Thyroid gland (tissue), 4 donors: Measurements from ENCODE around the gene SCGB1C2. TPM values are rescaled to one million over a fixed set of nuclear protein-coding genes. Genes with fewer than 3 reads are reported as not detected.

Source experiments
- DNase-seq, 2 donors: peaks; one replicate each; pipeline ENCODE4 v3.0.0-alpha.2; 2019
- H3K27ac ChIP-seq, 3 donors: fragments of 200-600 bp; sonication (generic); 1 replicate in 2 of 3; 2 replicates in 1 of 3; pipeline ENCODE4 v1.5.1; 2016 to 2019; ENCODE audit warnings: mild to moderate bottlenecking in 1 of 3, moderate library complexity in 1 of 3
- H3K27me3 ChIP-seq: fragments of 200-600 bp; sonication (generic); one replicate; pipeline ENCODE4 v1.5.1; 2019
- H3K36me3 ChIP-seq, 2 donors: fragments of 200-600 bp; sonication (generic); one replicate each; pipeline ENCODE4 v1.5.1; 2016 to 2019
- H3K4me1 ChIP-seq, 2 donors: fragments of 200-600 bp; sonication (generic); one replicate each; pipeline ENCODE4 v1.5.1; 2017 to 2019
- H3K4me3 ChIP-seq, 3 donors: fragments of 200-600 bp; sonication (generic); replicated peaks in 1 of 3; 1 replicate in 2 of 3; 2 replicates in 1 of 3; pipeline ENCODE4 v1.5.1; 2016; ENCODE audit warnings: mild to moderate bottlenecking in 1 of 3
- H3K9me3 ChIP-seq: fragments of 200-600 bp; sonication (generic); one replicate; pipeline ENCODE4 v1.5.1; 2017
- POLR2A ChIP-seq, 2 donors: fragments of 450-650 bp; IDR thresholded peaks; one replicate each; pipeline ENCODE4 v1.6.1; 2017; ENCODE audit warnings: antibody characterized with exemption in 2 of 2, mild to moderate bottlenecking in 2 of 2, moderate library complexity in 1 of 2
- WGBS, 2 donors: methylation state at CpG; one replicate each; pipeline ENCODE4 v1.1.5; 2017; 5-methylcytosine and 5-hydroxymethylcytosine counted together
- intact Hi-C: fragments of 100-400 bp; cut with DNase I; formaldehyde crosslinking; loops from one replicate; pipeline ENCODE4 v1.15.1; 2023
- total RNA-seq, 4 donors: library from RNA; depleted of rRNA; stranded (reverse); fragments of >200 nt; gene quantifications; one replicate each; pipeline ENCODE4 v1.2.3, GENCODE V29; 2016
- TF ChIP-seq, protein P1 (sequence below), 6 experiments: fragments of 200-600 bp in 3 of 6; fragments of 450-650 bp in 3 of 6; sonication (generic) in 3 of 6; IDR thresholded peaks; one replicate each; pipeline ENCODE4 v1.5.1; 2016 to 2019; ENCODE audit warnings: antibody characterized with exemption in 6 of 6, mild to moderate bottlenecking in 2 of 6, inconsistent platforms in 1 of 6, moderate library complexity in 1 of 6

Gene SCGB1C2
- total RNA-seq, 4 donors from 2014 or later = not detected

DNA sequence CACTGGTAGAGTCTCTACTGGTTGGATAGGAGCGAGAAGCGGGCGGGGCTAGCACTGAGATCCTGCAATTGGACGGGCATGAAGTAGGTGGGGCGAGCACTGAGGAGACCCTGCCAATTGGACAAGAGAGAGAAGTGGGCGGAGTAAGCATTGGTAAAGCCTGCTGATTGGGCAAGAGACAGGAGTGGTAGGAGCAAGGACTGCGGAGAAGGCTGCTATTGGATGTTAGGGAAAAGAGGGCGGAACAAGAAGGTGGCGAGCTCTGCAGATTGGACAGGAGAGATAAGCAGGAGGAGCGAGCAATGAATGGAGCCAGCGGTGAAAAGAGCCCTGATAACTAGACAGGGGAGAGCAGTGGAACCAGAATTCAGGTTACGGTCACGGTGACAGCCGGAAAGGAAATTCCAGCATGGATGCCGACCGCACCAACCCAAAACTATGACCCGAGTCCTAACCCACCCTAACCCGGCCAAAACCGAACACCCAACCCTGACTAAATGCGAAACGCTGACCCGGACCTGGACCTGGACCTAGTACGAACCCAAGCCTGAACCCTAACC is 4.8 kb downstream of the SCGB1C2 start:
- DNase-seq = no peak
- Histone ChIP-seq H3K27me3 (no peaks in the 10 kb centered on the region), H3K36me3 (no peaks in the 10 kb centered on the region), H3K4me1 (peaks cover 0 to 4% of the 10 kb centered on the region in 2 donors), H3K27ac (no peak overlapping the region), H3K9me3 (no peaks in the 10 kb centered on the region), H3K4me3 (no peak overlapping the region)
- no peak for TF ChIP-seq POLR2A (IDR thresholded peaks at IDR 0.05)
- TF ChIP-seq, protein P1, sequence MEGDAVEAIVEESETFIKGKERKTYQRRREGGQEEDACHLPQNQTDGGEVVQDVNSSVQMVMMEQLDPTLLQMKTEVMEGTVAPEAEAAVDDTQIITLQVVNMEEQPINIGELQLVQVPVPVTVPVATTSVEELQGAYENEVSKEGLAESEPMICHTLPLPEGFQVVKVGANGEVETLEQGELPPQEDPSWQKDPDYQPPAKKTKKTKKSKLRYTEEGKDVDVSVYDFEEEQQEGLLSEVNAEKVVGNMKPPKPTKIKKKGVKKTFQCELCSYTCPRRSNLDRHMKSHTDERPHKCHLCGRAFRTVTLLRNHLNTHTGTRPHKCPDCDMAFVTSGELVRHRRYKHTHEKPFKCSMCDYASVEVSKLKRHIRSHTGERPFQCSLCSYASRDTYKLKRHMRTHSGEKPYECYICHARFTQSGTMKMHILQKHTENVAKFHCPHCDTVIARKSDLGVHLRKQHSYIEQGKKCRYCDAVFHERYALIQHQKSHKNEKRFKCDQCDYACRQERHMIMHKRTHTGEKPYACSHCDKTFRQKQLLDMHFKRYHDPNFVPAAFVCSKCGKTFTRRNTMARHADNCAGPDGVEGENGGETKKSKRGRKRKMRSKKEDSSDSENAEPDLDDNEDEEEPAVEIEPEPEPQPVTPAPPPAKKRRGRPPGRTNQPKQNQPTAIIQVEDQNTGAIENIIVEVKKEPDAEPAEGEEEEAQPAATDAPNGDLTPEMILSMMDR (IDR thresholded peaks at IDR 0.05) = no peak
- 90 to 93% methylated on average over 23 of the region's 23 CpGs for WGBS, 2 donors
- intact Hi-C loops = no loop called here

DNA sequence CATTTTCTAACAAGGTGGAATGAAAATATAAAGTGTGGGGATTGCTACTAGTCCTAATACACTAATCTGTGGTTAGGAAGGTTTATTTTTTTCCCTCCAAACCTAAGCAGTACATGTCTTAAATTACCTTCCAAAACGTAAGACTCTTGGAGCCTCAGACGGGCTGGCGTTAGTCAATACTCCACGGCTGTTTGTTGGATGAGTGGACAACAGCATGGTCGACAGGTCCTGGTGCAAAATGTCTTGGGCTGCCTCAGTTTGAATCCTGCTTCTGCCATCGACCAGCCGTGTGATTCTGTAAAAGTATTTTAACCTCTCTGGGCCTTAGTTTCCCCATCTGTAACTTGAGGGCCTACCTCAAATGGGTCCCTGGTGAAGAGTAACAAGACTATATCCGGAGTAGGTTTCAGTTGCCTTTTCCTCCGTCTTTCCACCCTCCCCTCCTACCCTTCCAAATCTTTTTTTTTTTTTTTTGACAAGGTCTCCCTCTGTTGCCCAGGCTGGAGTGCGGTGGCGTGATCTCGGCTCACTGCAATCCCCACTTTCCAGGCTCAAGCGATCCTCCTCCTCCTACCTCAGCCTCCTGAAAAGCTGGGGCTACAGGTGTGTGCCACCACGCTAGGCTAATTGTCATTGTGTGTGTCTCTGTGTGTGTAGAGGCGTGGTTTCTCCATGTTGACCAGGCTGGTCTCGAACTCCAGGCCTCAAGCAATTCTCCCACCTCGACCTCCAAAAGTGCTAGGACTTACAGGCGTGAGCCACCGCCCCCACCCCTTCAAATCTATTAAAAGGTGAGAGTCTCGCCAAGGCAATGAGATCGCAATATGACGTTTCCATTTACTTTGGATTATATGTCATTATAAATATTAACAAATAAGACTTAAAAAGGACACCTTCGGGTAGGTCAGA is 5.8 kb downstream of the SCGB1C2 start:
- Histone ChIP-seq H3K27me3 (no peaks in the 10 kb centered on the region), H3K27ac (no peak overlapping the region), H3K36me3 (no peaks in the 10 kb centered on the region), H3K4me3 (no peak overlapping the region), H3K9me3 (no peaks in the 10 kb centered on the region), H3K4me1 (peaks cover 0 to 4% of the 10 kb centered on the region in 2 donors)
- intact Hi-C loops = no loop called here
- 77% methylated on average over 23 of the region's 23 CpGs for WGBS, 2 donors
- TF ChIP-seq POLR2A (IDR thresholded peaks at IDR 0.05) = no peak
- TF ChIP-seq, protein P1 (IDR thresholded peaks at IDR 0.05) = no peak
- no peak for DNase-seq

DNA sequence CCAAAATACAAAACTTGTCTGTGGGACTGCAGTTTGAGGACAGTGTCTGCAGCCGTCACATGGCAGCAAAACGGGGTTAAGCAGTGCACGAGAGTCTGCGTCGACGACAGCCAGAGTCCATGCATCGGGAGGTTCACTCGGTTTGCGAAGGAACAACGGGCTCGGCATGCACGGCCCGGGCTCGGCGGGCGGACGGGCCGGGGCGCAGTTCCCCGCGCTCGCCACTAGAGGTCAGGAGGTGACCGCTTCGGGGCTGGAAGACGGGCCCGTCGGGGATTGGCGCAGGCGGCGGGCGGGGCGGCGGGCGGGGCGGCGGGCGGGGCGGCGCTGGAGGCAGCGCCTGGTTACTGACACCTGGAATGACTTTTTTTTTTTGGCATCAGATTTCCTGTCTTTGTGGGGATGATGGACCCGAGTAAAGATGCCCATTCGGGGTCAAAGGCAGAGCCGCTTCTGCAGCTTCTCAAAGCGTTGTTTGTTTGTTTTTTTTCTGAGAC is 6.5 kb downstream of the SCGB1C2 start:
- TF ChIP-seq POLR2A (IDR thresholded peaks at IDR 0.05) = no peak
- TF ChIP-seq, protein P1 (IDR thresholded peaks at IDR 0.05) = peak; percentile 56 to 95 (median 91)
- WGBS, 2 donors = 2 to 3% methylated on average over 19 to 23 of the region's 44 CpGs
- no peak overlapping the region for H3K27ac ChIP-seq
- no peaks in the 10 kb centered on the region for H3K27me3 ChIP-seq
- intact Hi-C loops = no loop called here
- DNase-seq = peak; percentile 77 to 81
- no peak overlapping the region for H3K4me3 ChIP-seq
- no peaks in the 10 kb centered on the region for H3K36me3 ChIP-seq
- H3K9me3 ChIP-seq = no peaks in the 10 kb centered on the region
- H3K4me1 ChIP-seq = peaks cover 0 to 4% of the 10 kb centered on the region in 2 donors

DNA sequence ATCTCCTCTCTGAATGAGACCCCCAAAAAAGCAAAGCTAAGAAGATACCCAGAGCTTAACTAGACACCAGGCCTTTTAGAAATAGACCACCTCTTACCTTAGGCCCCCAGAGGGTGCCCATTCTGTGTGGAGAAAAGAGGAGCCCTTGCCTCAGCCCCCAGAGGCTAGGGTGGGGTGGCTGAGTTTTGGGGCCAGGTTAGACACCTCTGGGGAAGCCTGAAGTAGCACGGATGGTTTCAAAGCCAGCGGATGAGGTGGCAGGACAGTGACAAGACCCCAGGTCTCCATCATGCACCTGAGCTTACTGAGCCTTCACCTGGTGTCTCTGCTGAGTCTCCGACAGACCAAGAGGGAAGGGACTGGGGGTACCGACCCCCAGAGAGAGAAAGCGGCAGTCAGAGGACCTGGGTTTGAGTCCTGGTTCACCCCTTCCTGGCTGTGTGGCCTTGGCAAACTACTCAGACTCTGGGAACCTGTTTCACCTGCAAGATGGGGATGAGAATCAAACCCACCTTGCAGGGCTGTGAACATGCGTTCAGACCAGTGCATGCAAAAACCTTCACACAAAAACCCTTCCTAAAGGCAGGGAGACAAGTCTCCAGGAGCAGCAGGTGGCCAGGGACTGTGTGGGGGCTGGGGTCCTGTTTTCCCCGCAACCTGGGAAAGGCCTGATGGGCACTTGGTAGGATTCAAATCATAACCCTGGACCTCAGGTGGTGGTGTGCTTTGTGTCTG is 7.7 kb downstream of the SCGB1C2 start:
- 75 to 82% methylated on average over 5 to 7 of the region's 7 CpGs for WGBS, 2 donors
- Histone ChIP-seq H3K4me3 (no peak overlapping the region), H3K36me3 (no peaks in the 10 kb centered on the region), H3K9me3 (no peaks in the 10 kb centered on the region), H3K4me1 (peaks cover 0 to 4% of the 10 kb centered on the region in 2 donors), H3K27me3 (no peaks in the 10 kb centered on the region), H3K27ac (no peak overlapping the region)
- TF ChIP-seq POLR2A (IDR thresholded peaks at IDR 0.05) = no peak
- TF ChIP-seq, protein P1 (IDR thresholded peaks at IDR 0.05) = no peak
- no peak for DNase-seq
- intact Hi-C loops = loop anchor here (5.0 kb wide), 1 partner anchor 242 kb away; no protein-coding TSS in a partner anchor
